Psoas muscle (tissue), 8 donors: ENCODE data around the gene AXIN2. TPM values are rescaled to one million over a fixed set of nuclear protein-coding genes. Genes with fewer than 3 reads are reported as not detected.

Source experiments
- ATAC-seq, 4 donors: fragments of 200-7000 bp; cut with Tn5 transposase; one replicate each; pipeline ENCODE4 v1.9.1; 2020; ENCODE audit warnings: moderate library complexity in 3 of 4, mild to moderate bottlenecking in 2 of 4
- DNase-seq, 2 donors: peaks; one replicate each; pipeline ENCODE4 v3.0.0-alpha.2; 2020
- H3K27ac ChIP-seq: fragments of 200-600 bp; one replicate; pipeline ENCODE4 v1.8.0; 2022
- H3K27me3 ChIP-seq, 3 donors: fragments of 200-600 bp in 1 of 3; one replicate each; pipeline versions ENCODE4 v1.6.1 to v1.8.0; 2013 to 2022; ENCODE audit warnings: low read length in 2 of 3, mild to moderate bottlenecking in 2 of 3, moderate library complexity in 1 of 3; ENCODE audit not compliant: insufficient read depth in 3 of 3
- H3K36me3 ChIP-seq, 2 donors: fragments of 200-600 bp in 1 of 2; one replicate each; pipeline versions ENCODE4 v1.6.1 to v1.8.0; 2013 to 2022; ENCODE audit warnings: low read depth in 1 of 2, mild to moderate bottlenecking in 1 of 2, moderate library complexity in 1 of 2; ENCODE audit not compliant: insufficient read depth in 1 of 2
- H3K4me1 ChIP-seq: fragments of 200-600 bp; one replicate; pipeline ENCODE4 v1.8.0; 2022
- H3K4me3 ChIP-seq: fragments of 200-600 bp; one replicate; pipeline ENCODE4 v1.8.0; 2022; ENCODE audit warnings: mild to moderate bottlenecking
- H3K9me3 ChIP-seq: fragments of 200-600 bp; one replicate; pipeline ENCODE4 v1.8.0; 2022
- CTCF ChIP-seq: fragments of 200-600 bp; IDR thresholded peaks from one replicate; pipeline ENCODE4 v1.8.0; 2022; ENCODE audit warnings: antibody characterized with exemption
- WGBS, 3 donors: extraction: QIAGEN DNeasy Blood & Tissue Kit; methylation state at CpG; one replicate each; pipeline versions ENCODE4 v1.1.6 to v1.1.7; 2013; 5-methylcytosine and 5-hydroxymethylcytosine counted together
- intact Hi-C, 2 donors: fragments of 100-400 bp; cut with DNase I; formaldehyde crosslinking; loops; one replicate each; pipeline versions ENCODE4 v1.11.0 to v1.14.2; 2022
- polyA plus RNA-seq, 3 donors: library from polyadenylated mRNA; stranded (reverse); fragments of 200-250 nt; gene quantifications; one replicate each; pipeline ENCODE4 v1.2.3, GENCODE V29; 2013
- total RNA-seq, 4 donors: library from RNA; stranded (reverse); fragmentation: NEBNext Ultra II Directional in 2 of 4; extraction: Animal tissue kit (Norgen Biotek cat#: 25700) in 2 of 4; gene quantifications; one replicate each; pipeline versions ENCODE4 v1.2.1 to v1.2.4, GENCODE V29; 2021 to 2023
- donor health status: healthy with polysubstance abuse.
- donor health status: DM: no; HTN: no; CAD: no; lungs with moderate emphysema.
- donor health status: Bipolar disorder and iron deficiency.
- donor health status: healthy.
- donor health status: DM: yes; HTN: yes; CAD: no.
- donor health status: DM: no; HTN: no; CAD: no.
- donor health status: DM: no; HTN: no; CAD: no.
- donor health status: DM: yes; HTN: yes; CAD: no.

AXIN2 gene
- total and polyA plus RNA-seq, 7 donors: 0.72 to 19.1 (median 8.0) TPM

GRCh38 chr17:65537845-65538674 lies 23.4 kb downstream of the AXIN2 start:
- DNase-seq (no peak), ATAC-seq (no peak)
- no peak for TF ChIP-seq CTCF
- peaks cover 0 to 81% of the 10 kb centered on the region in 2 donors for H3K36me3 ChIP-seq
- H3K27me3 ChIP-seq: no peaks in the 10 kb centered on the region
- no peak overlapping the region for H3K27ac ChIP-seq
- H3K4me3 ChIP-seq: no peak overlapping the region
- intact Hi-C loops: no loop called here
- 94 to 95% (median 95%) methylated on average over 49 to 50 of the region's 50 CpGs for WGBS, 3 donors
- H3K9me3 ChIP-seq: no peaks in the 10 kb centered on the region
- H3K4me1 ChIP-seq: peaks cover 20% of the 10 kb centered on the region

GRCh38 chr17:65537343-65537844 lies 24.1 kb downstream of the AXIN2 start:
- Histone ChIP-seq H3K27me3 (no peaks in the 10 kb centered on the region), H3K9me3 (no peaks in the 10 kb centered on the region), H3K27ac (no peak overlapping the region), H3K4me1 (peaks cover 19% of the 10 kb centered on the region), H3K36me3 (peaks cover 0 to 88% of the 10 kb centered on the region in 2 donors), H3K4me3 (no peak overlapping the region)
- TF ChIP-seq CTCF: no peak
- 95 to 97% (median 97%) methylated on average over 30 to 35 of the region's 35 CpGs for WGBS, 3 donors
- no peak for ATAC-seq
- DNase-seq: no peak
- intact Hi-C loops: no loop called here

- Histone ChIP-seq H3K9me3 (no peaks in the 10 kb centered on the region), H3K36me3 (peaks cover 0 to 94% of the 10 kb centered on the region in 2 donors), H3K27ac (no peak overlapping the region), H3K27me3 (no peaks in the 10 kb centered on the region), H3K4me3 (no peak overlapping the region), H3K4me1 (peaks cover 18% of the 10 kb centered on the region)
- WGBS, 3 donors: 94 to 95% (median 94%) methylated on average over 35 of the region's 35 CpGs
- no peak for DNase-seq
- intact Hi-C loops: no loop called here
- no peak for TF ChIP-seq CTCF
- ATAC-seq: no peak
These were observed 24.7 kb downstream of the AXIN2 start for GRCh38 chr17:65536573-65537342.

GRCh38 chr17:65535777-65536572 lies 25.5 kb downstream of the AXIN2 start:
- DNase-seq (no peak), ATAC-seq (no peak)
- Histone ChIP-seq H3K27me3 (no peaks in the 10 kb centered on the region), H3K27ac (no peak overlapping the region), H3K9me3 (no peaks in the 10 kb centered on the region), H3K36me3 (peaks cover 0 to 93% of the 10 kb centered on the region in 2 donors), H3K4me3 (no peak overlapping the region), H3K4me1 (peaks cover 11% of the 10 kb centered on the region)
- no peak for TF ChIP-seq CTCF
- intact Hi-C loops: no loop called here
- WGBS, 3 donors: 92 to 95% (median 95%) methylated on average over 17 of the region's 17 CpGs
